GM18498 (cell line): ENCODE results near the gene HOXB2.

Experiments used
- ATAC-seq: cut with Tn5 transposase; IDR thresholded peaks from one replicate; pipeline ENCODE4 v1.9.1; 2021; ENCODE audit warnings: mild to moderate bottlenecking, moderate library complexity; ENCODE audit not compliant: unreplicated experiment

Gene HOXB2

DNA sequence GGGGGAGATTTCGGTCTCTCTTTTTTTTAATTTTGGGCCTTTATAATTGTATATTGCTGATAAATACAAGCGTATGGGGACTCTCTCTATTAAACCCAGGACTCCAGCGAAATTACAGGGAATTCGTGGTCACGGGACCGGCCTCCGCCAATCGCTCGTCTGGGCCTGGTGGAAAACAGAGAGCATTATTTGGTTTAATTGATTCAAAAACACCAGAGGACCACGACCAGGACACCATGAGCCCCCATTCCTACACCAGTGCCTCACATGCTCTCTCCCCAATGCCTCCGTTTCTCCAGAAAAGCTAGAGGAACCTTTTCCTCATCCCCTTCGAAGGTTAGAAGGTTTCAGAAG lies at the start of gene HOXB2:
TSS of gene HOXB2 (minus strand) at position 88 of the 354 bp plus-strand sequence. CDS start 198 bp downstream, outside the sequence.
- no peak for ATAC-seq

DNA sequence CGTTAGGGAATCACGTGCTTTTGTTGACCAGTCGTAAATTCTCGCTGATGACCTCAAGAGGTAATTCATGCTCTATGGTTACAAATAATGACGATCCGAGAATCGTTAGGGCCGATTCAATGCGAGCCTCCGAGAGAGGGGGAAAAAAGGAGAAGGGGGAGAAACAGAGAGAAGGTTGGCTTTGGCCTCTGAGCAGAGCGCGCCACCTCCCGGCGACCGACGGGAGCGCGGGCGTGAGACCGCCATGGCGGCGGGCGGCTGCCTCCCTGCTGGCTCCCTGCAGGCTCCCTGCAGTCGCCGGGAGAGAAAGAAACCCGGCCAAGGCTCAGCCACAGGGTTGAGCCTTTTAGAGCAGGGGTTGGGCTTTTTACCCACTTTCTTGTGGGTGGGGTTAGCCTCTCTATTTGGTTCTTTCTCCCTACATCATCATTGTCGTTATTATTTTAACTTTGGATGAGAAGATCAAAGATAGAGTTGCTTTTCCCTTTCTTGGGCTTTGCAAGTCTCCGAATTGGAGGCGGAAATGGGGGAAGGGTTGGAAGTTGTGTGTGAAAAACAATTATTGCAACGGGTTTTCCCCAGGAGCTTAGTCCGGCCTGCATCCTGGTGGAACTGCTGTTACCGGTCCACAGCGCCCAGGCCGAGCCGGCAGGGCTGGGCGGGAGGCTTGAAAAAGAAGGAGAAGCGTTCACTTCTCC lies 49.1 kb upstream of the HOXB2 start:
- ATAC-seq = no peak

DNA sequence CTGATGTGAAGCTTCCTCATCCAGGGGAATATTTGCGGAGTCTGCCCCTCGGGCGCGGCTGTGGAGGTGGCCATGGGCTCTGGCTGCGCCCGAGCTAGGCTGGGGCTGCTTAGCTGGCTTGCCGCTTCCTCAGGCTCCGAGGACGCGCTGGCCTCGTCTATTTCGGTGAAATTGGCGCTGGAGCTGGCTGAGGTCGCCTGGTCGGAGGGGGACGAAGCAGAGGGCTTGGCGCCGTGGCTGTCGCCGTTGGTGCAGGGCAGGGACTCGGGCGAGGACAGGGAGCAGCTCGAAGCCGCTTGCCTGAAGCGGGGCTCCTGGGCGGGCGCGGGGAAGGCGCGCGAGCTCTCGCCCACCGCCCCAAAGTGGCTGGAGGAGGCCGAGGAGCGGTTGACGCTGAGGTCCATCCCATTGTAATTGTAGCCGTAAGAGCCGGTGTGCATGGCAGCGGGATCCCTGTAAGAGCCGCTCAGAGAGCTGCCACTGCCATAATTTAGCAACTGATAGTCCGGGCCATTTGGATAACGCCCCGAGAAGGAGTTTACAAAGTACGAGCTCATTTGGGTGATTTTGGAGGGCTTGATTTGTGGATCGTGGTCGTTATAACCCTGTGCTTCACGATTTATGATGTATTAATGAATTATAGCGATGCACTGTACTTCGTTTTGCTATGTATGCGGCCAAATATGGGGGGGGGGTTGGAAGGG lies 48.4 kb upstream of the HOXB2 start, which contains the start of gene HOXB5:
TSS of gene HOXB5 (minus strand) at position 654 of the 704 bp plus-strand sequence. CDS start at position 557, 97 bp downstream.
- ATAC-seq = no peak

DNA sequence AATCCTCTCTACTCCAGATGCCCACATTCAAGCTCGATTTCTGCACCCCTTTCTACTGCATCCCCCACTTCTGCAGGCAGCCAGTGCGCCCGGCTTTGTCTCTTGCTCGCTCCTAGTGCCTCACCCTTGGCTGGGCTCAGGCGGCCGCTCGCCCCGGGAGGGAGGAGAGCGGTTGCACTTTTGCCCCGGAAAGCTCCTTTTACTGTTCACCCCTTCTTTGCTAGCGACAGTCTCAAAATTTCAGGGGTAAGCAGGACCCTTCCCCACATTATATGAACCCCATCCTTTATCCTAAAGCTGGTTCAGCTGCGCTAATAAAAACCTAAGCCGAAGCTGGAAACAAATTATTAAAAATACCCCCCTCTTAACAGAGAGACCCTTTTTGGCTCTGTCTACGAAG lies 47.7 kb upstream of the HOXB2 start:
- ATAC-seq = no peak

DNA sequence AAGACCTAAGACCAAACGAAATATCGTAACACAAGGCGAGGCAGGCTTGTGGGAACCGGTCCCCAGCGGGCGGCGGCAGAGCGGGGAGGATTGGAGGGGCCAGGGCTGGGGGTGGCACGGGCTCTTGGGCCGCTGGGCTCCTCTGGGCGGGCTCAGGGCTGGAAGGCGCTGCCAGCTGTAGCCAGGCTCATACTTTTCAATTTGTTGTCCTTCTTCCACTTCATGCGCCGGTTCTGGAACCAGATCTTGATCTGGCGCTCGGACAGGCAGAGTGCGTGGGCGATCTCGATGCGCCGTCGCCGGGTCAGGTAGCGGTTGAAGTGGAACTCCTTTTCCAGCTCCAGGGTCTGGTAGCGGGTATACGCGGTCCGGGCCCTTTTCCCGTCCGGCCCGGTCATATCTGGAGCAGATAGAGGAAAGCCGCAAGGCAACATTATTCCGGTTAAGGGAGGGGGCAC lies 47.2 kb upstream of the HOXB2 start:
- ATAC-seq = no peak

DNA sequence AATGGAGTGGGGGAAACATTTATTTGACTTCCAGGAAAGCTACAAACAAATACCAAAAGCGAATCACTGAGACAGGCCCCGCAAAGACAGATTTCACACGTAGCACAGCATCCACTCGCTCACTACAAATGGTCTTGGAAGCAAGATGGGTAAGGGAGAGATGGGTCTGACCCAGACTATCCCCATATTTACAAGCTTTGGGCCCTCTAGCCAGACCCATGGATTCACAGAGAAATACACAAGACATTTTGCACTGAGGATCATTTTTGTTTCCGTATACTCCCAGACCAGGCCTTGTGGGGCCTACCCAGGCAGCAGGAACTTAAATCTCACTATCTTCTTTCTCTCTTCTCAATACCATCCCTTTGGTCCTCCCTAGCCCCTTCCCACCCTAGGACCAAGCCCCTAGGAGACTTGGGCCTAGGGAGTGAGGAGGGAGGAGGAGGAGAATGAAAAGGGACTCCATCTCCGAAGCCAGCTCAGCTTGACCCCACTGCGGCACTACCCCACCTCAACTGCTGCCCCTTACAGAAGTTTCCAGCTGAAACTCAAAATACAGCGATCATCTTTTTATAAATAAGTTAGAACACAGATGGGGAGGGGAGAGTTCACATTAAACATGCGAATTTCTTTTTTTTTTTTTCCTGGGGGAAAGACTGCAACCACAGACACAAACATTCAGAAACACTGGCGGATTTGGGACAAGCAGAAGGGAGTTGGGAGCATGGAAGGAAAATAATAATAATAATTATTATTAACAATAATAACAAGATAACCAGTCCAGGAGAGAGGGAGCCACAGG lies 46.5 kb upstream of the HOXB2 start:
- no peak for ATAC-seq

DNA sequence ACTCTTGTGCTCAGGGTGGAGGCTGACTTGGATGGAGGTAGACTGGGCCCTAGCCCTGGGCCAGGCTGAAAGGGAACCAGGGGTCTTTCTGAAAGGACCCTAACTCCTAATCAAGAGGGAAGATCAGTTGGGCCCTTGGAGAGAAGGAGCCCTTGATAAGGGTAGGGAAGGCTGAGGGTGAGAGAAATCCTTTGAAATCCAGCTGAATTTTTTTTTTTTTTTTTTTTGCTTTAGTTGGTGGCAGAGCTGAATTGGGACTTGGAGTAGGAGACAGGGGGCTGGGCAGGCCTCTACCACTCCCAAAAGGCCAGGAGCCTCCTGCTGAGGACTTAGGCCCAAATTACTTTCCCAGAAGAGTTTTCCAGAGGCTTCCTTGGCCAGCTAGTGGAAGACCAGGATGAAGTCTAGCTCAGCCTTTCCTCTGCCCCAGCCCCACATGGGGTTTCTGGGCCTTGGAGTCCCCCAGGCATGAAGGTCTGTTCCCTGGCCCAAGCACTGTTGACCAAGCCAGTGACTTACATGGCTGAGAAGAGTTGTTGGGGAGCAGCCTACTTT lies 45.8 kb upstream of the HOXB2 start:
- no peak for ATAC-seq

DNA sequence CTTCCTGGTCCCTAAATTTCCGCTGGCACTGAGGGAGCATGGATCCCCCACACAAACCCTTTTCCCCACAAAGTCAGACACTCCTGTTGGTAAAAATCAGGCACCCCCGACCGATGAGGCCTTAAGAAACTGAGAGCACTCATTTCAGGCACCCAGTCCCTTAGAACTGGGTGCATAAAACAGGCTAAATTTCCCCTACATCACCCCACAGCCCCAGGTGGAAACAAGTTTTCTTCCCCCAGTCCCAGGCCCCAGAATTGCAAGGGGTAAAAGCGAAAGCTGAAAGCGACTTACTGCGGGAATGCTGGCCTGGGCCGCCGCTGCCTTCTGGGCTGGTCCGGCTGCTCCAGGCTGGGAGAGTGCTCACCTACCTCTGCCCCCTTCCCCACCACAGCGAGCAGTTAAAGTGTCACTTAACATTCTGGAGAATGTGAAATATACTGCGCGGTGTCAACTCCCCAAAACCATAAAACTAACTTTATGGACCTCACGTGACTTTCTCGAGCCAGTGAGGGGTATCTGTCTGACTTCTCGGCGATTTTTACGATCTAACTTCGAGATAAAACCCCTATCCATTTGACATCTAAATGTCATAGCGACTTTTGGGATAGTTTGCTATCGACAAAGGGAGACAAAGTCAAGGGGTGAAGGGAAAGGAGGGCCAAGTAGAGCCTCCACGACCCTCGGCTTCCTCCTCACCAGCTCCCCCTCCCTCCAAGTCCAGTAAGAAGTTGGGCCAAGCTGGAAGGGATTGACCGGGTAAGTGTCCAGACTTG lies 45.1 kb upstream of the HOXB2 start, which contains the start of gene HOXB3:
TSS of gene HOXB3 (minus strand) at position 411 of the 776 bp plus-strand sequence. CDS start 37,767 bp downstream, outside the sequence.
- no peak for ATAC-seq

DNA sequence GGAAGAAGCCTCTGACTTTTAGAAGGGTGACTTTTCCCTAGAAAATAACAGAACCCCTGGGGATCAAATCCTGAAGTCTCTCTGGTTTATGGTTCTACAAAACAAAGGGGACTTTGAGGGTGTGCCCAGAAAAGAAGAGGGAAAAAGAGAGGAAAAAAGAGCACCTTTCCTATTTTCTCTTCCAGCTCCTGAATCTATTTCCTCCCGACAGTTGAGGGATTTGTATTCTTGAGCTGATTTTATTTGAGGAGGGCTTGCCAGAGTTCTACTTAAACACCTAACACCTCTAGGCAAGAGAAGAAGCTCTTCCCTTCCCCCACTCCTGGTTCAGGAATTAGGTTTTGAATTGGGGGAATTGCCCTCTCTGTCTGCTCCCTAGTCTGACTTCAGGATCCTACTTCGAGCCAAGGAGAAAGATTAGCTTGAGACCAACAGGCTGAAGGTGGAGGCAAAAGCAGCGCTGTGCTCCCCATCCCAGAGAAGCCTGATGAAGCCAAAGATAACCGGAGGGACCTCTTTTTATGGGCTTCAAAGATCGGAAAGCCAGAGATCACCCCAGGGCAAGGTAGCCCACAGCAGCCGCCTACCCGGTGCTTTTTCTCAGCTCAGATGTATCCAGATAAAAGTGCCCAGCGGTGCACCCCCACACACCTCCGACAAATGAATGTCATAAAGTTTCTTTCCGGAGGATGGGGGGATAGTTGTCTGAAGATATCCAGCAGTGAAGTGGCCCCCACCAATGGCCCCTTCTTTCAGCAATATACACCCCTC lies 44.3 kb upstream of the HOXB2 start:
- no peak for ATAC-seq

DNA sequence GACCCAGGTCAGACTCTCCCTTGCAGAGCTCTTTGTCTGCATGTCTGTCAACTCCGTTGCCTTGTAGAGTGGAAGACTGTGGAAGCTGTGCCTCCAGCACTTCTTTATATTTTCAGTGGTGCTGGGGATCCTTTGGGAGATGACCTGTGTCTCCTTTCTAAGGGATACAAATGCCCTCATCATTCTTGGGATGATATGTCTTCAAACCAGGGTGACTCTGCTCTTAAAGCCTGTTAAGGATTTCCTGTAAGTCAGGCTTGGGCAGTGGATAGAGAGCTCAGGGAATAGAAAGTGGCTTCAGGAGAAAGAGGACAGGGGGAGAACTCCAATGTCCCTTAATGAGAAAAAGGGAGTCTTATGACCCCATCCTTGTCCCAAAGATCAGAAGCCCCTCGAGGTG lies 43.6 kb upstream of the HOXB2 start:
- no peak for ATAC-seq

DNA sequence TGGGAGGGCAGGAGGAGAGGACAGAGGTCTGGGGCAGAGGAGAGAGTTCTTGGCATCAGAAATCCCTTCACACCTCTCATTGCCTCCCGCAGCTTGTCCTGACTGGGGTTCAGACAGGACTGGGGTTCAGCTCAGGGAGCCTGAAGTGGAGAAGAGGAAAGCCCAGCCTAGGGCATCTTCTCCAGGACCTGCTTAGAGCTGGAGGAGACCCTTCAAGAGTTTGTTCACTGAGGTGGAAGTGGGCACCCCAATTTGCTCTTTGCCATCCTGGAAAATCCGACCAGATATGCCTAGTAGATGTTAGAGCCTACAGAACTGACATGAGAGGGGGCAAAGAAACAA lies 43.1 kb upstream of the HOXB2 start:
- ATAC-seq = no peak

DNA sequence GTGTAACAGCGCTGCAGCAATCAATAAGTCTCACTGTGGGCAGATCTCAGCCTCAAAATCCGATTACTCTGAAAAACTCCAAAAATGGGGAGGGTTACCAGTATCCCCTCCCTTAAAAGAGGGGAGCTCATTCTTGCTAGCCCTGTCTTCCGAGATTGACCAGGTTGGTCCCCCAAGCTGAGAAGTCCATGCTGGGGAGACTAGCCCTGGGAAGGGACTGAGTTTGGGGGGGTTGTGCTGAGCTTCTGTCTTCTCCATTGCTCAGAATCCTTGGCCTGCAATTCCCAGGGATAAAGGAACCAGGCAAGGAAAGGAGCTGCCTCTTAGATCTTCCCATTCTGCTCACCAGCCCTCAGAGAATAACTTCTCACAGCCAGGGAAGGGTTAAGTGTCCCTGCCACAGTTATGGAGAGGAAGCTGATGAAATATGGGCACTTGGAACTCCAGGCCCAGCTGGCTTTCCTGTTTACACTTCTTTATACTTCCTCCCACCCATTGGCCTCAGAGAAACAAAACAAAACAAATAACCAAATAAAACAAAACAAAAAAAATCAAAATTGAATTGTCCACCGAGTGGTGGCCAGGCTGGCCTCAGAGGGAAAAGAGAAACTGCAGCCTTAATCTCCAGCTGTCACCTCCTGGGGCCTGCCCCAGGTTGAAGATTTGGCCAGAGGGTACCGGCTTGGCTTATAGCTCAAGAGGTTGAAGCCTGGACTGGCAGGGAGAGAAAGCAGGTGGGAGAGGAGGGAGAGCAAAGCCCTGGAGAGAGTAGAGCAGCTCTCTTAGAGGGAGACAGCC lies 42.6 kb upstream of the HOXB2 start:
- ATAC-seq = no peak

DNA sequence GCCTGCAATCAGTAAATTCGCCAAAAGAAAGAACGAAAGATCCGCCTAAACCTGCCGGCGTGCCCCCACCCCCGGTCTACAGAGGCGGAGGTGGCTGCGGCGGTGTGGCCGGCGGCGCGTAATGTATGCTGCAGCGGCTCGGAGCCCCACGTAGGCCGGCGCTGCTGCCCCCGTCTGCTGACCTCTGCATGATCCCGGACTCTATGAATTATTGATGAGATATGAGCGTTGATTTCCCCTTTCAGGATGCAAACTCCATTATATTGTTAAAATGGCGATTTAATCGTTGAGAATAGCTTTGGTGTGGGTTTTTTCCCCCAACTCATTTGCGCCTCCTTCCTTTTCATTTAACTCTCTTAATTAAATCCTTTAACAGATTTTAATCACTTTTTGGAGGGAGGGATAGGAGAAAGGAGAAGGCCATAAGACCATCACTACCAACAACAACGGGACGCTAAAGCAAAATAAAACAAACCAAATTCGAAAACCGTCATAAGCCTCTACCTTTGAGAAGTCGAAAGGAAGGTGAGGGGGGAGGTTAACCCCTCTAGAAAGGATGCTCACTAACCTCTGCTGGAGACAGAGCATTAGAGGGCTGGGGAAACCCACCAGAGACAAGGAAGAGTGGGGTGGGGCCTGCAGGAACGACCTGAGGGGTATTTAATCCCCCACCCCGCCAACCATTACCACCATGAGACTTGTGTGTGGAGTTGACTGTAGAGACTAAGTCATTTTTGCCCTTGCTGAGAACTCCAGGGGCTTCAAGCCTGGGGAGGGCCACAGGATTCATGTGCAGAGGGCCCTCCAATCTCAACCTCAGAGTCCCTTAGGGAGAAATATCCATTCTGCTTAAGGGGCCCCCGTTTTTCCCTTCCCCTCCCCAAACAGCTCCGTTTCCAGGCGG lies 41.7 kb upstream of the HOXB2 start:
- no peak for ATAC-seq

DNA sequence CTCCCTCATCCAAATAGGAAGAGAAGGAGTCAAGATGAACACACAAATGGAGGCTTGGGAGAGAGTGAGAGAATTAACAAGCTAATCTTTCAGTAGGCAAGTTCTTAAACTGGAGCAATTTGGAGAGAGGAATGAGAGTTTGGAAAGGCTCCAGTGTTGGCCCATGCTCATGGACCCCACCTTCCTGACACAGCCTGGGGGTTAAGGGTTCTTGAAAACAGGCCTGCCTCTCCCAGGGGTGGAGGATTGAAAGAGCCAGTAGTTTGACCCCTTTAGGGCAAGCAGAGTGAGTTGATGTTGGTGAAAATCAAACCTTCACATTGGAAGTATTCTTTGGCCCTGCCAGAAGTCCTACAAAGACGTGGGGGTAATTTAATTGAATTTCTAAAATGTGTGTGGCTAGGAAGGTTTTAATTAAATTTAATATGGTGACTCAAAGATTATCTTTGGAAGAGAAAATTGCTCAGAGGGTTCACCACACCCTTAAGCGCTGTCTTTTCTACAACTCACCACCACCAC lies 39.4 kb upstream of the HOXB2 start:
- ATAC-seq = no peak

DNA sequence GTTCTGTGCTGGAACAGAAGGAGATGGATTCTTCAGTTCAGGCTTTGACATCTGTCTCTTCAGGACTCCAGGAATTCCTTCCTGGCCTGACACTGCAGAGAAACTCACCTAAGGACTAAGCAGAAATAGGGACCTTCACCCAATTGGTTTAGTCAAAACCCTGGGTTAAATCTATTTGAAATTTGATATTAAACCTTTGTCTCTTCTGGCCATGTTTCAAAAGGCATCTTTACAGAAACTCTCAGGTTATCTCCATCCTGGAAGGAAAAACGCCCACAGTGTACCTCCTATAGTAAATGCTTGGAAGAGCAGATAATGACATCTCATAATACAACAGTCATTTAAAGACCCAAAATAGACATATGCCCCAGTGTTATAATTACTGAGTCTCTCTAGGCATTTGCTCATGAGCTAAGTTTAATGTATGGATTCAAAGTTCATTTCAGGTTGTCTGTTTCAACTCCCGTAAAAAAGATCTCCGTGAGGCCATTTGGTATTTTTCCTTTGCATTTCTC lies 38.9 kb upstream of the HOXB2 start:
- ATAC-seq = no peak

DNA sequence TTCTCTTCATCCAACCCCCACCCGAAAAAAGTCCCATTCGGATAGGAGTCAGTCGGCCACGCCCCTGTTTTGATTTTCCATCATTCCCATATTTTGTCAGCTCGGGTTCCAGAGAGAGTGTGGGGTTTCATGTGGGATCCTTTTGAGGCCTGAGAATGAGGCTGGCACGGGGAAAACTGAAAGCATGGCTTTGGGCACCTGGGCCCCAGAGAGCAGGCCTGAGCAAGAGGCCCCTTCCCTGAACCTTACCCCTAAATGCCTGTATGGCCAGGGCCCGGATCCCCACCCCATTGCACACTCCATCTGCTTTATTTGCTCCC lies 37.8 kb upstream of the HOXB2 start:
- no peak for ATAC-seq

DNA sequence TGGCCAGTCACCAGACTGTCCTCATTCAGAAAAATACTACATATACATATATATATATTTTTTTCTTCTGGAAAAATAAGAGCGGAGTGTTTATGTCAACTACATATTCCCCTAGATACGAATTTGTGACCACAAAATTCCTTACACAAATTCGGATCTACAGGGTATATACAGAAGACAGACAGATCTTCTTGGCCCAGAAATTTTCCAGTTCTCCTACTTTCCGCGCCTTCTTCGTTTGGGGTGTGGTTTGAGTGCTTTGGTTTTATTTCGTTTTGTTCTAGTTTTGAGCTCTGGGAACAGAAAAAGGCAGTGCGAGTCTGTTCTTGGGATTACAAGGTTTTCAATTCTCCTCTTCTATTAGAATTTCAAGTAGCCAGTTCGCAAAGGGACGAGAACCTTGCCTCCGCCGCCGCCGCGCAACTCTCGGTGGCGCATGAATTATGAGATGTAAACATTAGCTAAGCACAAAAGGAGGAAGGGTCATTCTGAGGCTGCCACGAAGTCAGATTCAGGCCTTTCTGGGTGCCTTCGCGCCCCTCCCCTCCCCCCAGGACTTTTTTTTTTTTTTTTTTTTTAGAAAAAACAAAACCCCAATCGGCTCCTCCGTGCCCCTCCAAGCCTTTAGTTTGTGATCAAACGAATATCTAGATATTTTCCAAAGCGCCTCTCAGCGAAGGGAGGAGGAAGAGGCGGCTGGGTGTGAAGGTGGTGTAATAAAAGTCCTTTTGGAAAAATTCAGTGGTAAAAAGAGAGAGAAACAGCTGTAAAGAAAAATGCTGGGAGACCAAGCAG lies 35.0 kb upstream of the HOXB2 start:
- ATAC-seq = no peak
